COLO829 (cell line): Measurements from ENCODE around the gene MYOZ3.
A peak's percentile ranks its signal among the peaks of the same experiment; 100 is the strongest.

Source experiments
- DNase-seq: peaks from one replicate; pipeline ENCODE4 v3.0.0; 2012; ENCODE audit warnings: low spot score

The MYOZ3 gene

GRCh38 chr5:150627731-150628545 is 33.1 kb upstream of the MYOZ3 start:
- DNase-seq: no peak

- DNase-seq: no peak
These were observed 32.0 kb upstream of the MYOZ3 start for GRCh38 chr5:150628936-150629485.

- DNase-seq: no peak
These were observed 31.0 kb upstream of the MYOZ3 start for GRCh38 chr5:150630016-150630415.

GRCh38 chr5:150630461-150631325 is 30.4 kb upstream of the MYOZ3 start:
- DNase-seq: no peak

- no peak for DNase-seq
These were observed 29.7 kb upstream of the MYOZ3 start for GRCh38 chr5:150631326-150631701.

GRCh38 chr5:150632305-150633160 is 28.5 kb upstream of the MYOZ3 start:
- DNase-seq: no peak

GRCh38 chr5:150633429-150633828 is 27.6 kb upstream of the MYOZ3 start:
- DNase-seq: no peak

- peak; percentile 26 for DNase-seq
These were observed 24.4 kb upstream of the MYOZ3 start for GRCh38 chr5:150636391-150637244.

- peak; percentile 36 for DNase-seq
These were observed 23.6 kb upstream of the MYOZ3 start for GRCh38 chr5:150637245-150638052.

GRCh38 chr5:150638053-150638444 is 23.0 kb upstream of the MYOZ3 start:
- DNase-seq: no peak

- DNase-seq: no peak
These were observed 22.3 kb upstream of the MYOZ3 start for GRCh38 chr5:150638488-150639376.

GRCh38 chr5:150639377-150639692 is 21.7 kb upstream of the MYOZ3 start:
- DNase-seq: no peak

GRCh38 chr5:150639751-150640150 is 21.3 kb upstream of the MYOZ3 start:
- DNase-seq: no peak

- peak; percentile 34 for DNase-seq
These were observed 20.6 kb upstream of the MYOZ3 start, which contains the start of gene SYNPO for GRCh38 chr5:150640311-150641005. SYNPO (plus strand) TSS chr5:150640660; CDS start chr5:150648276, 7,616 bp downstream.

GRCh38 chr5:150641006-150641570 is 20.0 kb upstream of the MYOZ3 start:
- no peak for DNase-seq

- no peak for DNase-seq
These were observed 19.1 kb upstream of the MYOZ3 start for GRCh38 chr5:150641824-150642566.

GRCh38 chr5:150642567-150642927 is 18.5 kb upstream of the MYOZ3 start:
- DNase-seq: no peak
